Naive thymus-derived CD4-positive, alpha-beta T cell (primary cell): Measurements from ENCODE around the gene RNF13. TPM values are rescaled to one million over a fixed set of nuclear protein-coding genes. Genes with fewer than 3 reads are reported as not detected.

Experiments
- ATAC-seq: fragments of 150-1000 bp; cut with Tn5 transposase; 2 replicates; pipeline ENCODE4 v1.10.0; 2021; ENCODE audit warnings: mild to moderate bottlenecking, moderate library complexity
- CTCF ChIA-PET: fragments of 350-600 bp; sonication (Branson Sonifier 250); formaldehyde crosslinking; loops from one replicate; lab custom pipeline; 2021; ENCODE audit warnings: antibody characterized with exemption; lab: Charles Lee
- POLR2A ChIA-PET: fragments of 350-600 bp; sonication (Branson Sonifier 250); formaldehyde crosslinking; loops from one replicate; lab custom pipeline; 2021; ENCODE audit warnings: antibody characterized with exemption, inconsistent platforms; lab: Charles Lee
- DNase-seq, 9 donors: peaks; one replicate each; pipeline versions ENCODE4 v3.0.0 to v3.0.0-alpha.2; 2020 to 2022; ENCODE audit warnings: mixed read lengths in 1 of 9
- H3K27ac ChIP-seq: one replicate; pipeline ENCODE4 v1.7.0; 2013; ENCODE audit warnings: mild to moderate bottlenecking, low read depth, low read length, moderate library complexity
- H3K27me3 ChIP-seq, 2 donors: one replicate each; pipeline ENCODE4 v1.7.0; 2013; ENCODE audit warnings: low read length in 2 of 2, mild to moderate bottlenecking in 2 of 2, moderate library complexity in 2 of 2; ENCODE audit not compliant: control insufficient read depth in 2 of 2, insufficient read depth in 2 of 2
- H3K36me3 ChIP-seq, 3 experiments: 1 replicate in 2 of 3; 2 replicates in 1 of 3; pipeline ENCODE4 v1.7.0; 2013; ENCODE audit warnings: low read length in 3 of 3, mild to moderate bottlenecking in 3 of 3, moderate library complexity in 1 of 3; ENCODE audit not compliant: insufficient read depth in 3 of 3, control insufficient read depth in 2 of 3
- H3K4me1 ChIP-seq, 2 donors: one replicate each; pipeline ENCODE4 v1.7.0; 2013; ENCODE audit warnings: low read length in 2 of 2, mild to moderate bottlenecking in 2 of 2, moderate library complexity in 1 of 2; ENCODE audit not compliant: control insufficient read depth in 2 of 2, insufficient read depth in 2 of 2
- H3K4me3 ChIP-seq: 2 replicates; pipeline ENCODE4 v1.7.0; 2013; ENCODE audit warnings: mild to moderate bottlenecking, low read length
- H3K9me3 ChIP-seq, 3 experiments: 1 replicate in 2 of 3; 2 replicates in 1 of 3; pipeline ENCODE4 v1.7.0; 2013; ENCODE audit warnings: low read length in 3 of 3; ENCODE audit not compliant: control insufficient read depth in 2 of 3
- H3K27ac Mint-ChIP-seq, 9 donors: one replicate each; pipeline ENCODE4 v1.8.0; 2020 to 2022; ENCODE audit warnings: mixed read lengths in 9 of 9, mild to moderate bottlenecking in 8 of 9, moderate library complexity in 5 of 9, inconsistent platforms in 2 of 9
- H3K27me3 Mint-ChIP-seq, 5 donors: one replicate each; pipeline ENCODE4 v1.8.0; 2021 to 2022; ENCODE audit warnings: mixed read lengths in 5 of 5, mild to moderate bottlenecking in 1 of 5
- H3K36me3 Mint-ChIP-seq, 5 donors: one replicate each; pipeline ENCODE4 v1.8.0; 2020 to 2022; ENCODE audit warnings: mixed read lengths in 5 of 5, mild to moderate bottlenecking in 3 of 5, inconsistent platforms in 1 of 5
- H3K4me1 Mint-ChIP-seq, 7 donors: one replicate each; pipeline ENCODE4 v1.8.0; 2020 to 2022; ENCODE audit warnings: mixed read lengths in 7 of 7, mild to moderate bottlenecking in 3 of 7, inconsistent platforms in 1 of 7
- H3K4me3 Mint-ChIP-seq, 10 donors: one replicate each; pipeline ENCODE4 v1.8.0; 2020 to 2022; ENCODE audit warnings: mild to moderate bottlenecking in 10 of 10, mixed read lengths in 10 of 10, moderate library complexity in 6 of 10, inconsistent platforms in 2 of 10
- H3K9me3 Mint-ChIP-seq, 11 donors: one replicate each; pipeline ENCODE4 v1.8.0; 2020 to 2022; ENCODE audit warnings: mixed read lengths in 11 of 11, mild to moderate bottlenecking in 4 of 11, inconsistent platforms in 1 of 11, moderate library complexity in 1 of 11
- intact Hi-C, 2 donors: fragments of 100-400 bp; cut with micrococcal nuclease; formaldehyde crosslinking; loops; one replicate each; pipeline ENCODE4 v1.15.1; 2023
- polyA plus RNA-seq, 2 donors: library from polyadenylated mRNA; unstranded; fragments of 300-500 nt; fragmentation: Illumina TruSeq; gene quantifications; one replicate each; pipeline ENCODE4 v1.2.3, GENCODE V29; 2021
- total RNA-seq, 6 experiments: library from RNA in 5 of 6; stranded (reverse) in 5 of 6; gene quantifications; 1 replicate in 5 of 6; 2 replicates in 1 of 6; pipeline ENCODE4 v1.2.3 and lab custom pipeline; 2021 to 2026

The RNF13 gene
- total and polyA plus RNA-seq, 7 experiments from 2014 or later = 41.2 to 131 (median 66.6) TPM

- ChIA-PET CTCF (interaction anchor here (1.3 to 1.6 kb wide), 2 partner anchors 15 to 19 kb away, joined by 4 read pairs; no protein-coding TSS in a partner anchor), POLR2A (interaction anchor here (0.7 kb wide), 1 partner anchor 712 kb away, joined by 3 read pairs; no protein-coding TSS in a partner anchor)
Observed at GRCh38 chr3:149792452-149793270, 20.4 kb upstream of the RNF13 start, which contains the start of gene ANKUB1. Gene ANKUB1 (minus strand): TSS chr3:149792554. CDS start chr3:149792366, 188 bp downstream.

GRCh38 chr3:149796026-149796425 lies 17.0 kb upstream of the RNF13 start:
- Mint-ChIP-seq H3K4me3 (no peak overlapping the region), H3K27ac (no peak overlapping the region), H3K27me3 (peaks cover 14 to 42% (median 25%) of the 10 kb centered on the region in 5 donors), H3K36me3 (peaks cover 0 to 5% (median 0%) of the 10 kb centered on the region in 5 donors), H3K9me3 (peaks cover 0 to 9% (median 0%) of the 10 kb centered on the region in 11 donors), H3K4me1 (no peaks in the 10 kb centered on the region)
- ATAC-seq = no peak
- POLR2A ChIA-PET = no interaction called here
- H3K27me3 ChIP-seq = peaks cover 0 to 2% of the 10 kb centered on the region in 2 donors
- no peak for DNase-seq
- H3K36me3 ChIP-seq = no peaks in the 10 kb centered on the region
- no peak overlapping the region for H3K27ac ChIP-seq
- H3K4me1 ChIP-seq = no peaks in the 10 kb centered on the region
- no peak overlapping the region for H3K4me3 ChIP-seq
- intact Hi-C loops = no loop called here
- H3K9me3 ChIP-seq = no peaks in the 10 kb centered on the region
- CTCF ChIA-PET = no interaction called here

More at GRCh38 chr3:149792452-149793270, 20.4 kb upstream of the RNF13 start, which contains the start of gene ANKUB1:
- intact Hi-C loops = no loop called here
- H3K27me3 Mint-ChIP-seq = peaks cover 25 to 38% (median 32%) of the 10 kb centered on the region in 5 donors
- no peaks in the 10 kb centered on the region for H3K4me1 ChIP-seq
- no peak within 1 kb of the TSS for H3K27ac Mint-ChIP-seq
- no peaks in the 10 kb centered on the region for H3K4me1 Mint-ChIP-seq
- DNase-seq = no peak
- no peak for ATAC-seq
- no peaks in the 10 kb centered on the region for H3K36me3 Mint-ChIP-seq
- no peak within 1 kb of the TSS for H3K4me3 ChIP-seq
- no peaks in the 10 kb centered on the region for H3K9me3 ChIP-seq
- no peak within 1 kb of the TSS for H3K27ac ChIP-seq
- peaks cover 0 to 2% of the 10 kb centered on the region in 2 donors for H3K27me3 ChIP-seq
- no peaks in the 10 kb centered on the region for H3K36me3 ChIP-seq
- no peaks in the 10 kb centered on the region for H3K9me3 Mint-ChIP-seq
- H3K4me3 Mint-ChIP-seq = no peak within 1 kb of the TSS

DNA sequence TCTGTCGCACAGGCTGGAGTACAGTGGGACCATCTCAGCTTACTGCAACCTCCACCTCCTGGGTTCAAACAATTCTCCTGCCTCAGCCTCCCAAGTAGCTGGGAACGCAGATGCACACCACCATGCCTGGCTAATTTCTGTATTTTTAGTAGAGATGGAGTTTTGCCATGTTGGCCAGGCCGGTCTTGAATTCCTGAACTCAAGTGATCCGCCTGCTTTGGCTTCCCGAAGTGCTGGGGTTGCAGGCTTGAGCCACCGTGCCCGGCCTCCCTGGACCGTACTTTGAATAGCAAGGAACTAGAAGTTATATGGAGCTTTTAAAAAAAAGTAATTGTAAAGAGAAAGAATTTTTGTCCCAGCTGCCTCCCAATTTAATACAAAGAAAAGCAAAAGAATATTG lies 12.3 kb upstream of the RNF13 start:
- H3K4me1 ChIP-seq = no peaks in the 10 kb centered on the region
- DNase-seq (no peak), ATAC-seq (no peak)
- CTCF ChIA-PET = interaction anchor here (1.1 kb wide), 1 partner anchor 8 kb away, joined by 3 read pairs; no protein-coding TSS in a partner anchor
- no peaks in the 10 kb centered on the region for H3K36me3 ChIP-seq
- no peak overlapping the region for H3K27ac ChIP-seq
- no peaks in the 10 kb centered on the region for H3K27me3 ChIP-seq
- intact Hi-C loops = loop anchor here in 1 of 2 donors (10.0 kb wide), 1 partner anchor 286 kb away; no protein-coding TSS in a partner anchor
- POLR2A ChIA-PET = no interaction called here
- no peaks in the 10 kb centered on the region for H3K9me3 ChIP-seq
- Mint-ChIP-seq H3K4me3 (no peak overlapping the region), H3K27me3 (peaks cover 5 to 49% (median 12%) of the 10 kb centered on the region in 5 donors), H3K4me1 (no peaks in the 10 kb centered on the region), H3K9me3 (peaks cover 0 to 9% (median 0%) of the 10 kb centered on the region in 11 donors), H3K36me3 (peaks cover 0 to 5% (median 0%) of the 10 kb centered on the region in 5 donors), H3K27ac (no peak overlapping the region)
- H3K4me3 ChIP-seq = no peak overlapping the region

- H3K9me3 ChIP-seq = no peaks in the 10 kb centered on the region
- H3K4me1 Mint-ChIP-seq = no peaks in the 10 kb centered on the region
- H3K9me3 Mint-ChIP-seq = peaks cover 0 to 9% (median 0%) of the 10 kb centered on the region in 11 donors
- ChIA-PET POLR2A (no interaction called here), CTCF (no interaction called here)
- H3K36me3 Mint-ChIP-seq = peaks cover 0 to 5% (median 0%) of the 10 kb centered on the region in 5 donors
- no peak overlapping the region for H3K27ac Mint-ChIP-seq
- H3K4me3 ChIP-seq = no peak overlapping the region
- no peaks in the 10 kb centered on the region for H3K36me3 ChIP-seq
- H3K4me1 ChIP-seq = no peaks in the 10 kb centered on the region
- no peak overlapping the region for H3K27ac ChIP-seq
- no peak overlapping the region for H3K4me3 Mint-ChIP-seq
- intact Hi-C loops = loop anchor here in 1 of 2 donors (10.0 kb wide), 1 partner anchor 286 kb away; no protein-coding TSS in a partner anchor
- peaks cover 6 to 51% (median 14%) of the 10 kb centered on the region in 5 donors for H3K27me3 Mint-ChIP-seq
- ATAC-seq (no peak), DNase-seq (no peak)
- H3K27me3 ChIP-seq = no peaks in the 10 kb centered on the region
Observed at GRCh38 chr3:149801195-149801594, 11.8 kb upstream of the RNF13 start.

DNA sequence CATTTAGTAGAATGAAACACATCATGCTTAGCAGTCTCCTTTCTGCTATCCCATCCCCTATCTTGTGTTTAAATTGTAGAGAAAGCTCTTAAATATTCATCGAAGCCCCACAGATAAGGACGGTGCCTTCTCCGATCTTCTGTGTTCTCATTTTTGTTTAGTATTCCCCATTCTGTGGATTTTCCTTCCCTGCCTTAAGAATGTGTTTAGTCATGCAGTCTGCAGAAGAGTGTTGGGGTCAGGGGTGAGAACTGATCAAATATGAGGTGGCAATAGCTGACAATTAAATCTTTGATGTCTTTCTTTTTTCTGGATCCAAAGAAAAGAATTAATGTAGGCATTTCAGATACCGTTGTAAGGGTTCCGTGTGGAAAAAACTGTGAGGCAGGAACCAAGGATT lies 11.4 kb upstream of the RNF13 start:
- Mint-ChIP-seq H3K36me3 (peaks cover 0 to 5% (median 0%) of the 10 kb centered on the region in 5 donors), H3K4me3 (no peak overlapping the region), H3K27ac (no peak overlapping the region), H3K9me3 (peaks cover 0 to 9% (median 0%) of the 10 kb centered on the region in 11 donors), H3K27me3 (peaks cover 10 to 53% (median 18%) of the 10 kb centered on the region in 5 donors), H3K4me1 (no peaks in the 10 kb centered on the region)
- ChIA-PET CTCF (no interaction called here), POLR2A (interaction anchor here (0.6 kb wide), 1 partner anchor 9 kb away, joined by 3 read pairs; no protein-coding TSS in a partner anchor)
- no peaks in the 10 kb centered on the region for H3K36me3 ChIP-seq
- ATAC-seq = no peak
- H3K9me3 ChIP-seq = no peaks in the 10 kb centered on the region
- H3K27me3 ChIP-seq = no peaks in the 10 kb centered on the region
- no peak overlapping the region for H3K27ac ChIP-seq
- no peak overlapping the region for H3K4me3 ChIP-seq
- intact Hi-C loops = loop anchor here in 1 of 2 donors (10.0 kb wide), 1 partner anchor 287 kb away; no protein-coding TSS in a partner anchor
- no peaks in the 10 kb centered on the region for H3K4me1 ChIP-seq
- no peak for DNase-seq

- peaks cover 0 to 3% of the 10 kb centered on the region in 2 donors for H3K4me1 ChIP-seq
- intact Hi-C loops = loop anchor here (5.0 to 10.0 kb wide), 3 partner anchors 34 to 294 kb away; no protein-coding TSS in a partner anchor
- Mint-ChIP-seq H3K27me3 (peaks cover 4 to 46% (median 17%) of the 10 kb centered on the region in 5 donors), H3K27ac (no peak overlapping the region), H3K4me3 (no peak overlapping the region), H3K4me1 (peaks cover 0 to 3% (median 3%) of the 10 kb centered on the region in 7 donors), H3K9me3 (no peaks in the 10 kb centered on the region), H3K36me3 (no peaks in the 10 kb centered on the region)
- no peaks in the 10 kb centered on the region for H3K36me3 ChIP-seq
- ATAC-seq = no peak
- H3K9me3 ChIP-seq = no peaks in the 10 kb centered on the region
- ChIA-PET CTCF (interaction anchor here (1.1 kb wide), 1 partner anchor 35 kb away, joined by 4 read pairs; no protein-coding TSS in a partner anchor), POLR2A (interaction anchor here (0.7 kb wide), 1 partner anchor 21 kb away, joined by 3 read pairs; no protein-coding TSS in a partner anchor)
- H3K4me3 ChIP-seq = no peak overlapping the region
- H3K27ac ChIP-seq = no peak overlapping the region
- no peaks in the 10 kb centered on the region for H3K27me3 ChIP-seq
- DNase-seq = no peak
Observed at GRCh38 chr3:149806171-149806778, 6.7 kb upstream of the RNF13 start.
